Right ventricle myocardium inferior (tissue), 1 donor: ENCODE results near the gene SHROOM4. TPM values are rescaled to one million over a fixed set of nuclear protein-coding genes. Genes with fewer than 3 reads are reported as not detected.

Source experiments
- ATAC-seq: fragments of 200-7000 bp; cut with Tn5 transposase; one replicate; pipeline ENCODE4 v1.9.1; 2020; ENCODE audit warnings: mild to moderate bottlenecking, moderate library complexity
- DNase-seq: peaks from one replicate; pipeline ENCODE4 v3.0.0; 2021; ENCODE audit errors: missing footprints
- intact Hi-C: fragments of 100-400 bp; cut with DNase I; formaldehyde crosslinking; loops from one replicate; pipeline ENCODE4 v1.11.0; 2022
- total RNA-seq: library from RNA; stranded (reverse); fragmentation: NEBNext Ultra II Directional; extraction: Animal tissue kit (Norgen Biotek cat#: 25700); gene quantifications from one replicate; pipeline ENCODE4 v1.2.1, GENCODE V29; 2021
- donor health status: DM: no; HTN: yes; CAD: no; lungs with severe emphysema.

SHROOM4 gene
- total RNA-seq, 1 donor from 2014 or later, result 10.8 TPM

GRCh38 chrX:50718776-50719175, 95.2 kb downstream of the SHROOM4 start:
- DNase-seq (no peak), ATAC-seq (no peak)
- intact Hi-C loops, result no loop called here

- intact Hi-C loops, result no loop called here
- DNase-seq, result no peak
- no peak for ATAC-seq
Measured at GRCh38 chrX:50716706-50717105, 97.3 kb downstream of the SHROOM4 start.

- DNase-seq (no peak), ATAC-seq (no peak)
- intact Hi-C loops, result no loop called here
Measured at GRCh38 chrX:50712777-50713176, 101.2 kb downstream of the SHROOM4 start.

GRCh38 chrX:50711907-50712306, 102.1 kb downstream of the SHROOM4 start:
- intact Hi-C loops, result no loop called here
- DNase-seq, result no peak
- no peak for ATAC-seq

DNA sequence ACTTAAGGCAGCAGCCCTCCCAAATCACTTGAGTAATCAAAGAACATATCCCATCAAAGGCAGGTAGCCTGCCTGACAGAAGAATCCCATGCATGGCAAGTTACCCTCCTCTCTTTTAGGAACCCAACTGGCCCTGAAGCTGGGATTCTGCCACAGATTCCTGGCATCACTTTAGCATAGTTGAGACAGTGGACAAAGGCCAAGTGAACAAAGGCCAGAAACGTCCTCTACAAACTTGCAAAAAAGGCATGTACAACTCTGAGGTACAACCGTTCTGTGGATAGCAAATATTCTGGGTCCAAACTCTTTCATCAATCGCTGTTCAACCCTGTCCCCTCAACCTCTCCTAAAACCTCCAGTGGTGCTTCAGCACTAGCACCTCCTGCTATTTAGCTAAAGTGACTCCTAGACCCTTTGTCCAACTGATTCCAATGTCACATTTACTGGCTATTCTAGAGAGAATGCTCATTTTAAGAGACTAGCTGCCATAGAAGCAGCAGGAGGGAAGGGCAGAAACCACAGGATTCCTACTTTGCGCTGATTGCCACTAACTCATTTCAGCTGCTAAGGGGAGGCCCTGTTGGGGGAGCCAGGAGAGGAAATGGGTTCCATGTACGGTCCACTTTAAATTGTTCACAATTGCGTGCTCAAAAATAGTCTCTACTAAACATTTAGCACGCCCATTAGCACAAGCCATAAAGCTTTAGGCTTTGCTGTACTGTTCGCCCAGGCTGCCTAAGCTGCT, 105.9 kb downstream of the SHROOM4 start:
- no peak for ATAC-seq

DNA sequence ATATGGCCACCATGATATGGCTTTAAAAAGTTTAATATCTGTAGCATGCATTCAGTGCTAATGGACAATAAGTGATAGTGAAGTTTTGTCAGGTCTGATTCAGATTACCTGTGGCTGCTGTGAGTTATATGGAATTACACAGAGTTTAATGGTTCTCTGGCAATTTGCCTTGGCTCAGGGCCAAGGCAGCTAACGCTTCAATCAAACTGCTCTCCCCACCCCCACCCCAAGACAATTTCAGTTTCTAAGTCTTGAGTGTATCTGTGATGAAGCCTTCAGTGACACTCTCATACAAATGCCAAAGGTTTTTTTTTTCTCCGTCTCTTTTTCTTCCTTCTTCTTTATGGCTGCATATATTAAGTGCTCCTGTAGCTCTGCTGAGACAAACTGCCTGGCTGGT, 106.6 kb downstream of the SHROOM4 start:
- intact Hi-C loops, result no loop called here
- no peak for ATAC-seq
- DNase-seq, result no peak

More for the DNA sequence above, 105.9 kb downstream of the SHROOM4 start:
- no peak for DNase-seq
- intact Hi-C loops, result no loop called here

DNA sequence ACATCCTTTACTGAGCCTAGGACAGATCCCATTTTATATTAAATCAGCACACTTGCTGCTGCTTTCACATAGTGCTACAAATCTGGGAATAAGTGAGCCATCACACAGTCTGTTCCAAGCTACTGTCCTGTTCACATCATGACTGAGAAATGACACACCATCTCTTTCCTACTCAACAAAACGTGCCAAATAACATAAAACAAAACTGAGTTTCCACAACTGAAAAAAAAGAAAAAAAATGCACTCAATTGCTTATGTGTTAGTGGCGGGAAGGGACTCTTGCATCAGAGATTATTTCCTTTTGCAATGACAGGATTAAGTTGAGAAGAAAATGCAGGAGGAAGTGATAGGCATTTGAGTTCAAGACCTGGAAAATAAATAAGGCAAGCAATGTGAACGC, 109.0 kb downstream of the SHROOM4 start:
- ATAC-seq (no peak), DNase-seq (no peak)
- intact Hi-C loops, result no loop called here

- DNase-seq (no peak), ATAC-seq (no peak)
- intact Hi-C loops, result no loop called here
Measured at GRCh38 chrX:50704360-50704759, 109.6 kb downstream of the SHROOM4 start.

- no peak for DNase-seq
- no peak for ATAC-seq
- intact Hi-C loops, result no loop called here
Measured at GRCh38 chrX:50700921-50701320, 113.1 kb downstream of the SHROOM4 start.

- DNase-seq, result no peak
- intact Hi-C loops, result no loop called here
- no peak for ATAC-seq
Measured at GRCh38 chrX:50698944-50699343, 115.0 kb downstream of the SHROOM4 start.

GRCh38 chrX:50697691-50698090, 116.3 kb downstream of the SHROOM4 start:
- peak; percentile 31 for ATAC-seq
- DNase-seq, result no peak
- intact Hi-C loops, result no loop called here

- intact Hi-C loops, result loop anchor here (2.0 to 5.0 kb wide), 2 partner anchors 210 to 297 kb away; no protein-coding TSS in a partner anchor
- ATAC-seq (no peak), DNase-seq (no peak)
Measured at GRCh38 chrX:50691820-50692219, 122.2 kb downstream of the SHROOM4 start.

GRCh38 chrX:50684871-50685270, 129.1 kb downstream of the SHROOM4 start:
- ATAC-seq (no peak), DNase-seq (no peak)
- intact Hi-C loops, result loop anchor here (5.0 kb wide), 1 partner anchor 103 kb away; no protein-coding TSS in a partner anchor

DNA sequence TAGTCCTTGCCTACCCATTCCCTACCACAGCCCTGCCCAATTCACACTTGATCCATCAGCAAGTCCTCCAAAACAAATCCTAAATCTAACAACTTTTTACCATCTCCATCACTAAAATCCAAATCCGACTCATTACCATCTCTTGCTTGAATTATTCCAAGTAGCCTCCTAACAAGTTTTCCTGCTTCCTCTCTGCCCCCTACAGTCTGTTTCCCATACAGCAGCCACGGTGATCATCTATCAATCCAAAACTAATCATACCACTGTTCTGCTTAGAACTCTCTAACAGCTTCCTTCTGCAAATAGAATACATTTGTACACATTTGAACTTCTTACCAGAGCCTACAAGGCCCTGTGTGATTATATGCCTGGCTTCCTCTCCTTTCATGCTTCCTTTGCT, 133.0 kb downstream of the SHROOM4 start:
- ATAC-seq, result no peak
- DNase-seq, result no peak
- intact Hi-C loops, result loop anchor here (5.0 kb wide), 1 partner anchor 99 kb away; no protein-coding TSS in a partner anchor

DNA sequence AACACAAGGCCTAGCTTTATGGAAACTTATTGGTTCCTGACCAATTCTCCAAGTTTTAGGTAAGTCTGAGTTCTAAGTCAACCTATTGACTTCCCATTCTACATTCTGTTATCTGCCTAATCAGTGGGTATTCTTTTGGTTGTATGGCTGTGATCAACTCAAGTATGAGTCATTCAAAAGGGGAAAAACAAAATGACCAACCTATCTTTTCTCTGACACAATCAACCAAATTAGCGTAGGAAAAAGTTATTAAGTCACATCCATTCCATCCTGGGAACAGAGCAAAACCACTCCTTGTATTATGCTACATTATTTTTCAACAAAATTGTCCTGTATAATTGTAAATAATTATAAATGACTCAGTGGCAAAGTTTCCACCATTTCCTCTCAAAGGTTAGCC, 136.2 kb downstream of the SHROOM4 start:
- no peak for DNase-seq
- intact Hi-C loops, result loop anchor here (5.0 kb wide), 1 partner anchor 35 kb away; no protein-coding TSS in a partner anchor
- no peak for ATAC-seq

DNA sequence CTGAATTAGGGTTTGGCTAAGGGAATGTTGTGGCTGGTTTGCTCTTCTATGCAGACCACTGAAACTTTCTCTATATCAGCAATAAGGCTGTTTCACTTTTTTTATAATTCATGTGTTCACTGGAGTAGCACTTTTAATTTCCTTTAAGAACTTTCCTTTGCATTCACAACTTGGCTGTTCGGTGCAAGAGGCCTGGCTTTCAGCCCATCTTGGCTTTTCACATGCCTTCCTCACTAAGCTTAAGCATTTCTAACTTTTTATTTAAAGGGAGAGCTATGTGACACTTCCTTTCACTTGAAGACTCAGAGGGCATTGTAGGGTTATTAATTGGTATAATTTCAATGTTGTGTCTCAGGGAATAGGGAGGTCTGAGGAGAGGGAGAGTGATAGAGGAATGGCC, 142.3 kb downstream of the SHROOM4 start:
- intact Hi-C loops, result no loop called here

GRCh38 chrX:50668860-50669259, 145.1 kb downstream of the SHROOM4 start:
- ATAC-seq (no peak), DNase-seq (no peak)
- intact Hi-C loops, result no loop called here

More for the DNA sequence above, 142.3 kb downstream of the SHROOM4 start:
- no peak for DNase-seq
- no peak for ATAC-seq

DNA sequence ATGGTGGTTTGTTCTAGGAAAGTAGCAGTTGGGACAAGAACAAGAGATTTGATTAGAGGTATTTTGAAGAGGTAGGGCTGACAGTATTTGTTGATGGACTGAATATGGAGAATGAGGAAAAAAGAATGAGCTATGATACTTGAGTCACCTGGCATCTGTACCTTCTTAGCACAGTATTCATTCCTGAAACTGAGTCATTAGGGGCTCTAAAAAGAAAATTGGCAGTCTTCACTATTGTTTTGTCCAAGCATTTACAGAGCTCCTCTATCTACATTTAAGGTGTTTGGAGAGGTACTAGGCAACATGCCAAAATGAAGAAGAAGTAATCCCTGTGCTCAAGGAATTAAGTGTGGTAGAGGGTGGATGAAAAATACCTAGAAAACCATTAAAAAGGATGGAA, 165.8 kb downstream of the SHROOM4 start:
- ATAC-seq, result no peak
- DNase-seq, result no peak
- intact Hi-C loops, result no loop called here

DNA sequence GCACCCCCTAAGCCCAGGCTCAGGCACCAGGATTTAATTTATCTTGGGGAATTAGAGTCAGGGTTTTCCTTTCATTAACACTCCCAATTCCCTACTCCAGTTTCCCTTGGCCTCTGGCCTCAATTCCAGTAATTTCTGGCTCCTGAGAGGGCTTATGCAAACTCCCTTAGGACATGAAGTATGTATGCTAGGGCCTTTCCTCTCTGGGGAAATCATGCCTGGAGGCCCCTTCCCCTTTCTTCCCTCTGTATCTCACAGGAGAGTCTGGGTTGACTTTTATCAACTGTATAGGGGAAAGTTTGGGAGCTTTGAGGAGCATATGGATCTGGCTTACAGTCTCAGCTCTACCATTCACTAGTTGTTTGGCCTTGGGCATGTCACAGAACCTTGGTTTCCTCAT, 169.5 kb downstream of the SHROOM4 start:
- no peak for ATAC-seq
- no peak for DNase-seq
- intact Hi-C loops, result loop anchor here (5.0 kb wide), 1 partner anchor 33 kb away; no protein-coding TSS in a partner anchor

DNA sequence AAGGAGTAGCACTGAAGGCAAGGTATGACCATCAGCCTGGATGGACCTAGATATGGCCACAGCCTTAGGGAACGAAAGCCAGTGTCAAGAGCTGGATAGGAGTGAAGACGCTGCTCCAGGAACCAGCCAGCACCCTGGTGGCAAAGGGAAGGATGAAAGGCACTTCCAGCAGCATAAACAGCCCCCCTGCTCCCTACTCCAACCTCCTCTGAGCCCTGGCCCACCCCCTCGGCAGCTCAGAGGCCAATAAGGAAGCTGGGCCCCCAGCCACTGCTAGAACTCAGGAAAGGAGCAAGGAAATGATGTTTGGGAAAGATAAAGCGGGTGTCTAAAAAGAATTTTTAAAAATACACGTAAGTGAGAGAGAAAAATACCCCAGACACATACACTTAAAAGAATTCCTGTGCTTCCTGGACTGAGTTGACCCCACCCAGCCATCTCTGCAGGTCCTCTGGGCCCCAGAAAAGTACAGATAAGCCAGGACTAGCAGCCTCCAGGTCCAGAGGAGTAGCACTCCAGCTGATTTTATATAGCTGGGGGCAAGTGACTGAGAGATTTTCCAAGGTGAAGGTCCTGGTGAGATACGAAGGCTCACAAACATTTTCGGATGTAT, 170.4 kb downstream of the SHROOM4 start:
- peak; percentile 67 for DNase-seq
- ATAC-seq, result no peak
- intact Hi-C loops, result loop anchor here (5.0 kb wide), 1 partner anchor 34 kb away; no protein-coding TSS in a partner anchor
